HEK293 (cell line): ENCODE results near the gene APH1A.
"Not testable (repeated sequence)": the region's sequence is repeated elsewhere in the genome, so short reads cannot be mapped to it uniquely, and the experiment has no call there.

Experiments
- CTCF ChIA-PET: fragments of 350-600 bp; formaldehyde crosslinking; extraction: SDS; loops from one replicate; lab custom pipeline; 2021; ENCODE audit warnings: antibody characterized with exemption; lab: Yijun Ruan, JAX
- POLR2A ChIA-PET: fragments of 300-600 bp; formaldehyde crosslinking; extraction: SDS; loops from one replicate; lab custom pipeline; 2020; ENCODE audit warnings: antibody characterized with exemption, inconsistent platforms; lab: Yijun Ruan, JAX
- H3K27ac ChIP-seq: fragments of 200-500 bp; sonication (Bioruptor generic); 2 replicates; pipeline ENCODE4 v1.5.1; 2014; ENCODE audit warnings: low read depth, low read length, control low read depth, inconsistent platforms; ENCODE audit errors: extremely low read depth
- H3K36me3 ChIP-seq, 2 experiments: fragments of 200-500 bp in 1 of 2; sonication (Bioruptor generic) in 1 of 2; 1 replicate in 1 of 2; 2 replicates in 1 of 2; pipeline ENCODE4 v1.5.1; 2014 to 2017; ENCODE audit warnings: inconsistent platforms in 2 of 2, low read length in 2 of 2; ENCODE audit not compliant: control insufficient read depth in 2 of 2, insufficient read depth in 1 of 2
- H3K4me1 ChIP-seq: fragments of 200-500 bp; sonication (Bioruptor generic); 2 replicates; pipeline ENCODE4 v1.5.1; 2014; ENCODE audit warnings: mild to moderate bottlenecking, low read length, inconsistent platforms; ENCODE audit not compliant: control insufficient read depth, insufficient read depth
- H3K4me3 ChIP-seq: 2 replicates; pipeline ENCODE4 v1.5.1; 2011; ENCODE audit warnings: low read depth, mild to moderate bottlenecking, control low read depth, low read length, moderate library complexity
- H3K9me3 ChIP-seq: fragments of 200-500 bp; sonication (Bioruptor generic); 2 replicates; pipeline ENCODE4 v1.5.1; 2014; ENCODE audit warnings: low read depth, low read length, inconsistent platforms; ENCODE audit not compliant: control insufficient read depth, insufficient read depth
- BCL11A ChIP-seq: fragments of 450-650 bp; formaldehyde crosslinking; IDR thresholded peaks from 2 replicates; pipeline ENCODE4 v1.5.1; 2016; ENCODE audit warnings: low read depth, missing biosample characterization, missing genetic modification characterization
- EGR2 ChIP-seq: fragments of 450-650 bp; formaldehyde crosslinking; IDR thresholded peaks from 2 replicates; pipeline ENCODE4 v1.5.1; 2016; ENCODE audit warnings: low read depth, missing biosample characterization, missing genetic modification characterization
- ELK4 ChIP-seq: IDR thresholded peaks from 2 replicates; pipeline ENCODE4 v1.6.1; 2011; ENCODE audit warnings: mild to moderate bottlenecking, low read depth, low read length, borderline replicate concordance
- OVOL3 ChIP-seq: fragments of 450-650 bp; formaldehyde crosslinking; IDR thresholded peaks from 2 replicates; pipeline ENCODE4 v1.5.1; 2016; ENCODE audit warnings: missing biosample characterization, missing genetic modification characterization
- ZBTB1 ChIP-seq: fragments of 450-650 bp; formaldehyde crosslinking; IDR thresholded peaks from 2 replicates; pipeline ENCODE4 v1.5.1; 2016; ENCODE audit warnings: missing biosample characterization, missing genetic modification characterization
- ZBTB26 ChIP-seq: fragments of 450-650 bp; formaldehyde crosslinking; optimal IDR thresholded peaks from 2 replicates; pipeline ENCODE3; 2016; ENCODE audit warnings: missing biosample characterization, mild to moderate bottlenecking, missing genetic modification characterization
- ZBTB7A ChIP-seq: fragments of 450-650 bp; formaldehyde crosslinking; IDR thresholded peaks from 2 replicates; pipeline ENCODE4 v1.5.1; 2016; ENCODE audit warnings: low read depth, missing biosample characterization, missing genetic modification characterization
- ZNF10 ChIP-seq: fragments of 450-650 bp; formaldehyde crosslinking; IDR thresholded peaks from 2 replicates; pipeline ENCODE4 v1.5.1; 2017; ENCODE audit warnings: missing biosample characterization, missing genetic modification characterization
- ZNF157 ChIP-seq: fragments of 450-650 bp; formaldehyde crosslinking; IDR thresholded peaks from 2 replicates; pipeline ENCODE4 v1.5.1; 2016; ENCODE audit warnings: missing biosample characterization, missing genetic modification characterization
- ZNF16 ChIP-seq: fragments of 450-650 bp; formaldehyde crosslinking; IDR thresholded peaks from 2 replicates; pipeline ENCODE4 v1.5.1; 2016; ENCODE audit warnings: low read depth, missing biosample characterization, missing genetic modification characterization
- ZNF24 ChIP-seq: fragments of 450-650 bp; formaldehyde crosslinking; IDR thresholded peaks from 2 replicates; pipeline ENCODE4 v1.5.1; 2016; ENCODE audit warnings: missing biosample characterization, missing genetic modification characterization
- ZNF324 ChIP-seq: fragments of 450-650 bp; formaldehyde crosslinking; IDR thresholded peaks from 2 replicates; pipeline ENCODE4 v1.5.1; 2016; ENCODE audit warnings: missing biosample characterization, missing genetic modification characterization
- ZNF404 ChIP-seq: fragments of 450-650 bp; formaldehyde crosslinking; IDR thresholded peaks from 2 replicates; pipeline ENCODE4 v1.5.1; 2017; ENCODE audit warnings: missing biosample characterization, missing genetic modification characterization
- ZNF544 ChIP-seq: fragments of 450-650 bp; formaldehyde crosslinking; IDR thresholded peaks from 2 replicates; pipeline ENCODE4 v1.5.0; 2017; ENCODE audit warnings: missing biosample characterization, missing genetic modification characterization
- ZNF585B ChIP-seq: fragments of 450-650 bp; formaldehyde crosslinking; IDR thresholded peaks from 2 replicates; pipeline ENCODE4 v1.5.1; 2016; ENCODE audit warnings: missing biosample characterization, missing genetic modification characterization
- ZNF596 ChIP-seq: fragments of 450-650 bp; IDR thresholded peaks from 2 replicates; pipeline ENCODE4 v1.5.0; 2018; ENCODE audit warnings: missing biosample characterization, mild to moderate bottlenecking, missing genetic modification characterization, moderate library complexity
- ZNF664 ChIP-seq: fragments of 450-650 bp; formaldehyde crosslinking; IDR thresholded peaks from 2 replicates; pipeline ENCODE4 v1.5.1; 2016; ENCODE audit warnings: missing biosample characterization, missing genetic modification characterization
- ZNF768 ChIP-seq: fragments of 450-650 bp; formaldehyde crosslinking; IDR thresholded peaks from 2 replicates; pipeline ENCODE4 v1.5.1; 2018; ENCODE audit warnings: missing biosample characterization, mild to moderate bottlenecking, missing genetic modification characterization
- ZNF830 ChIP-seq: fragments of 450-650 bp; IDR thresholded peaks from 2 replicates; pipeline ENCODE4 v1.5.0; 2018; ENCODE audit warnings: missing biosample characterization, missing genetic modification characterization, low read depth, mild to moderate bottlenecking, moderate library complexity

Gene APH1A

GRCh38 chr1:150243003-150243402 lies 25.8 kb downstream of the APH1A start:
- ChIA-PET POLR2A (no interaction called here), CTCF (no interaction called here)

GRCh38 chr1:150237746-150238145 lies 31.1 kb downstream of the APH1A start:
- Histone ChIP-seq H3K4me1 (no peaks in the 10 kb centered on the region; the same call in 1 of the 2 replicates), H3K27ac (no peak overlapping the region), H3K36me3 (no peaks in the 10 kb centered on the region), H3K4me3 (no peak overlapping the region), H3K9me3 (no peaks in the 10 kb centered on the region)
- ChIA-PET CTCF (interaction anchor here (1.0 kb wide), 1 partner anchor 19 kb away, joined by 3 read pairs; no protein-coding TSS in a partner anchor), POLR2A (no interaction called here)
- TF ChIP-seq ZNF10, result no peak
- TF ChIP-seq ZBTB1 (tag by site-specific recombination), result no peak
- TF ChIP-seq ZNF830 (tag by site-specific recombination), result no peak
- TF ChIP-seq ZNF157 (tag by site-specific recombination), result no peak
- TF ChIP-seq EGR2 (tag by site-specific recombination), result no peak
- TF ChIP-seq ZBTB26 (tag by site-specific recombination), result no peak
- TF ChIP-seq ELK4, result no peak
- TF ChIP-seq ZNF404, result no peak
- TF ChIP-seq ZBTB7A (tag by site-specific recombination), result no peak
- TF ChIP-seq BCL11A (tag by site-specific recombination), result no peak
- no peak for TF ChIP-seq ZNF324 (tag by site-specific recombination)

More at GRCh38 chr1:150243003-150243402, 25.8 kb downstream of the APH1A start:
- Histone ChIP-seq H3K4me3 (no peak overlapping the region), H3K4me1 (no peaks in the 10 kb centered on the region), H3K27ac (no peak overlapping the region), H3K36me3 (no peaks in the 10 kb centered on the region), H3K9me3 (no peaks in the 10 kb centered on the region)
- TF ChIP-seq ZNF544 (tag by site-specific recombination) (no peak), ZNF16 (tag by site-specific recombination) (no peak), ZNF768 (tag by site-specific recombination) (no peak), ZNF24 (tag by site-specific recombination) (no peak)

- CTCF ChIA-PET, result interaction anchor here (1.0 kb wide), 1 partner anchor 19 kb away, joined by 3 read pairs; no protein-coding TSS in a partner anchor
- H3K36me3 ChIP-seq, H3K27ac ChIP-seq, POLR2A ChIA-PET, H3K4me1 ChIP-seq, H3K9me3 ChIP-seq, H3K4me3 ChIP-seq: not testable (repeated sequence)
- TF ChIP-seq EGR2 (tag by site-specific recombination) (0 out of 2 replicates have a peak, but pooled peaks have one; percentile 27), OVOL3 (tag by site-specific recombination) (0 out of 2 replicates have a peak, but pooled peaks have one; percentile 8)
Measured at GRCh38 chr1:150237176-150237575, 31.6 kb downstream of the APH1A start.

- H3K9me3 ChIP-seq, result no peaks in the 10 kb centered on the region
- H3K4me3 ChIP-seq, result peak overlapping the region; percentile 89
- H3K27ac ChIP-seq, result peak overlapping the region; percentile 45
- CTCF ChIA-PET, result interaction anchor here (1.0 kb wide), 1 partner anchor 20 kb away, joined by 3 read pairs; no protein-coding TSS in a partner anchor
- H3K36me3 ChIP-seq, result peaks cover 0 to 2% of the 10 kb centered on the region in 2 experiments; a peak in 1 of 3 replicates
- POLR2A ChIA-PET, result interaction anchor here (0.6 kb wide), 2 partner anchors 12 to 45 kb away, joined by 3 read pairs; no protein-coding TSS in a partner anchor
- H3K4me1 ChIP-seq, result no peaks in the 10 kb centered on the region; the same call in 1 of the 2 replicates
- TF ChIP-seq ZNF596 (tag by site-specific recombination) (peak; percentile 9; the same call in 1 of the 2 replicates), ZNF664 (tag by site-specific recombination) (peak; percentile 95), ZNF585B (tag by site-specific recombination) (no peak)
Measured at GRCh38 chr1:150236614-150237100, 32.2 kb downstream of the APH1A start.
